Stimulated activated CD8-positive, alpha-beta memory T cell treated with anti-CD3 and anti-CD28 coated beads, Interleukin-12 subunit alpha, Interleukin-12 subunit beta, amount 100 ng/mL, for 24 hours (primary cell): ENCODE data around the gene ARHGDIB.

ENCODE experiments used
- DNase-seq: peaks from one replicate; pipeline ENCODE4 v3.0.0-alpha.2; 2020; ENCODE audit errors: extremely low read depth

ARHGDIB gene

DNA sequence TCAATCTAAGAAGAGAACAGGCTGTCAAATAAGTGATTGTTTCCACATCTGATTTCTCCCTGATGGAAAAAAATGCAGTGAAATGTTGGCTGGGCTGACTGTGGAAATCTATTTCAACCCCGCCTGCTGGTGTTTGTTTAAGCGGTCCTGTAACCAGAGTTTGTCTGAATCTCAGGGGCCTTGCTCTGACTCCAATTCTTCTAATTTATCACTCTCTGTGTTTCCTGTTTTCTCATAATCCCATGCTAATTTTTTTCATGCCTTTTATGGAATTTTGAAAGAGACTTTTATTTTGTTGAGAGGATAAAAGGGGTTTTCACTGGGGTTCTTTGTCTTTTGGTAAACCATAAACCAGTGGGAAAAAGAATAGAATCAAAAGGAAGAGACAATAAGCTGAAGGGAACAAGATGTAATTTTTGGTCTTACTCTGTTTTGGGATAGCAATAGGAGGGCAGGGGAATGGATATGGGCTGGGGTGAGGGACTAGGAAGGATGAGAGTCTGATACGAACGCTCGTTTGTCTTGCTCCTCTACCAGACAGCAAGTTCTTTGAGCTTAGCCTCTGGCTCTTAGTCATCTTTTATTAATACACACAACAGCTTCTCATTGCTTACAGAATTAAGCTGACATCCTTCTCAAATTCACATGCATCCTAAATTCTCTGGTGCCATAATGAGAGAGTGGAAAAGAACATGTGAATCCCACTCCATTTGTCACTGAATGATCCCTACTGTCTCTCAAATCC, 67.7 kb downstream of the ARHGDIB start:
- no peak for DNase-seq

DNA sequence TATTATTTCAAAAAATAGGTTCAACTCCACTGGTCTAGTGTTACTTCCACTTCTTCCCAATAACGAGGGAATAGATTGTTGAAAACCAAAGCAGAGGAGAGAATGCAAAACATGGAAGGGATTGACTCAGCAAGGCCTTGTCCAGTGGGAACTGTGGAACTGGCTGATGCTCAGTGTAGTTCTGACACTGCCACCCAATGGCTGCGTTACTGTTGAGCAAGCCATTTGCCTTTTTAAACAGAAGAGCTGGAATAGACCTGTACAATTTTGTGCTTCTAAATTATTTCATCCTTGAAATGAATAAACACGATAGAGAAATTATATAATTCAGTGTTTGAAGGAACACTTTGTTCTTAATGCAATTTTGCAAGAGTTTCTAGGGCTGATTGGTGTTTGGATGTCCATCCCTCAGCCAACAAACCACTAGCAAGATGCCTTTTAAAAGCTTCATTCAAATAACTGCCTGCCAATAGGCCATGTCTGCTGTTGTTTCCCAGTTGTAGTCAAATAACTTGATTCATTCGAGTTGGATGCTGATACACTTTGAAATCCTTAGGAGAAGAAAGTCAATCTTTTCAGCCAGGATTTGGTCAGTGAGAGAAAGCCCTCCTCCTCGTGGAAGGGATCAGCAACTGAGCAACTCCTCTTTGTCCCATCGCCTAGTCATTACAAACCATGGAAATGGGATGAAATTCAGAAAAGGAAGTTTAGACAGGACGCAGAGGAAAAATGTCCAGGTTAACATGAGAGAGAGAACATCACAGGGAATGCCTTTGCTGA, 68.5 kb downstream of the ARHGDIB start:
- no peak for DNase-seq
